Nephron (organoid): ENCODE results near the gene INPP5J.

ENCODE experiments used
- H3K27ac Mint-ChIP-seq, 3 experiments: 2 replicates each; pipeline ENCODE4 v1.8.0; 2020; ENCODE audit warnings: mixed read lengths in 3 of 3, mild to moderate bottlenecking in 2 of 3, moderate library complexity in 1 of 3
- H3K27me3 Mint-ChIP-seq: 2 replicates; pipeline ENCODE4 v1.8.0; 2021; ENCODE audit warnings: low read depth, mild to moderate bottlenecking, moderate library complexity, mixed read lengths
- H3K36me3 Mint-ChIP-seq: 2 replicates; pipeline ENCODE4 v1.8.0; 2020; ENCODE audit warnings: low read depth, mixed read lengths
- H3K4me1 Mint-ChIP-seq: 2 replicates; pipeline ENCODE4 v1.8.0; 2020; ENCODE audit warnings: mixed read lengths
- H3K4me3 Mint-ChIP-seq, 3 experiments: 2 replicates each; pipeline ENCODE4 v1.8.0; 2020; ENCODE audit warnings: mild to moderate bottlenecking in 3 of 3, mixed read lengths in 3 of 3, moderate library complexity in 2 of 3
- H3K9me3 Mint-ChIP-seq: 2 replicates; pipeline ENCODE4 v1.8.0; 2020; ENCODE audit warnings: mixed read lengths
- TF ChIP-seq, protein P1 (sequence below), 3 experiments: fragments of 200-600 bp; sonication (generic); IDR thresholded peaks; one replicate each; pipeline ENCODE4 v1.5.0; 2021; ENCODE audit warnings: antibody characterized with exemption in 3 of 3; ENCODE audit not compliant: unreplicated experiment in 3 of 3

Gene INPP5J

GRCh38 chr22:31087744-31088215, 35.0 kb upstream of the INPP5J start:
- TF ChIP-seq, protein P1, sequence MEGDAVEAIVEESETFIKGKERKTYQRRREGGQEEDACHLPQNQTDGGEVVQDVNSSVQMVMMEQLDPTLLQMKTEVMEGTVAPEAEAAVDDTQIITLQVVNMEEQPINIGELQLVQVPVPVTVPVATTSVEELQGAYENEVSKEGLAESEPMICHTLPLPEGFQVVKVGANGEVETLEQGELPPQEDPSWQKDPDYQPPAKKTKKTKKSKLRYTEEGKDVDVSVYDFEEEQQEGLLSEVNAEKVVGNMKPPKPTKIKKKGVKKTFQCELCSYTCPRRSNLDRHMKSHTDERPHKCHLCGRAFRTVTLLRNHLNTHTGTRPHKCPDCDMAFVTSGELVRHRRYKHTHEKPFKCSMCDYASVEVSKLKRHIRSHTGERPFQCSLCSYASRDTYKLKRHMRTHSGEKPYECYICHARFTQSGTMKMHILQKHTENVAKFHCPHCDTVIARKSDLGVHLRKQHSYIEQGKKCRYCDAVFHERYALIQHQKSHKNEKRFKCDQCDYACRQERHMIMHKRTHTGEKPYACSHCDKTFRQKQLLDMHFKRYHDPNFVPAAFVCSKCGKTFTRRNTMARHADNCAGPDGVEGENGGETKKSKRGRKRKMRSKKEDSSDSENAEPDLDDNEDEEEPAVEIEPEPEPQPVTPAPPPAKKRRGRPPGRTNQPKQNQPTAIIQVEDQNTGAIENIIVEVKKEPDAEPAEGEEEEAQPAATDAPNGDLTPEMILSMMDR (IDR thresholded peaks at IDR 0.05; ENCODE audit: unreplicated experiment in 3 of 3): no peak
- Mint-ChIP-seq H3K27ac (no peak overlapping the region), H3K36me3 (no peaks in the 10 kb centered on the region), H3K27me3 (no peaks in the 10 kb centered on the region), H3K4me1 (peaks cover 22% of the 10 kb centered on the region), H3K4me3 (no peak overlapping the region), H3K9me3 (no peaks in the 10 kb centered on the region)

DNA sequence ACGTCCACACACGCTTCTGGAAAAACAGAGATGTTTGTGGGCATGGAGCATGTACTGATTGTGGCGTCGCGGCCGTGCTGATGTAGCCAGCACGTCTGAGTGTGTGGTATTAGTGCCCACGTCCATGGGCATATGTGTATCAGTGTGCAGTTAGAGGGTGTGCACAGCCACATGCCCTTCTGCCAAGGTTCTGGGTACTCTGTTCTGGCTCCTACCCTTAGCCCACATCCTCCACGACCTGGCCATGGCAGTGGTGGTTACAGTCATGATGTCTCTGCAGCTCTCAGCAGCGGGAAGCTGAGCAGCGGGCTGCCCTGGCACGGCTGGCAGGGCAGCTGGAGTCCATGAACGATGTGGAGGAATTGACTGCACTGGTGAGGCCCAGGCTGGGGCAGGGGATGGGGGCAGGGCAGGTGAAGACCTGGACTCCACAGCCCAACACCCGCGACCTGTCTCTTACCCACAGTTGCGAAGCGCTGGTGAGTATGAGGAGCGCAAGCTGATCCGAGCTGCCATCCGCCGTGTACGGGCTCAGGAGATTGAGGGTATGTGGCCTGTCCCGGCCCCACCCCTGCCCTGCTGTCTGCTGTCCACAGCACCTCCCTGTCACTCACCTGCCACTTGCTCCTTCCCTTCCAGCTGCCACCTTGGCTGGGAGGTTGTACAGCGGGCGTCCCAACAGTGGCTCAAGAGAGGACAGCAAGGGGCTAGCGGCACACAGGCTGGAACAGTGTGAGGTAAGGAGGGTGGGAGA, 34.4 kb upstream of the INPP5J start:
- Mint-ChIP-seq H3K27ac (no peak overlapping the region), H3K4me1 (peaks cover 16% of the 10 kb centered on the region), H3K36me3 (no peaks in the 10 kb centered on the region), H3K27me3 (no peaks in the 10 kb centered on the region), H3K9me3 (no peaks in the 10 kb centered on the region), H3K4me3 (no peak overlapping the region)
- TF ChIP-seq, protein P1 (IDR thresholded peaks at IDR 0.05; ENCODE audit: unreplicated experiment in 3 of 3): no peak

GRCh38 chr22:31089160-31090100, 33.3 kb upstream of the INPP5J start:
- H3K36me3 Mint-ChIP-seq: no peaks in the 10 kb centered on the region
- no peaks in the 10 kb centered on the region for H3K9me3 Mint-ChIP-seq
- peak overlapping the region in 2 of 3 experiments; percentile 27 to 48 for H3K4me3 Mint-ChIP-seq
- H3K27me3 Mint-ChIP-seq: no peaks in the 10 kb centered on the region
- TF ChIP-seq, protein P1 (IDR thresholded peaks at IDR 0.05; ENCODE audit: unreplicated experiment in 3 of 3): peak; percentile 68 to 75 (median 73)
- peak overlapping the region in 1 of 3 experiments; percentile 73 for H3K27ac Mint-ChIP-seq
- H3K4me1 Mint-ChIP-seq: peaks cover 12% of the 10 kb centered on the region

GRCh38 chr22:31090217-31091085, 32.3 kb upstream of the INPP5J start:
- H3K4me3 Mint-ChIP-seq: no peak overlapping the region
- no peaks in the 10 kb centered on the region for H3K9me3 Mint-ChIP-seq

More at GRCh38 chr22:31090217-31091085, 32.3 kb upstream of the INPP5J start:
- no peaks in the 10 kb centered on the region for H3K27me3 Mint-ChIP-seq
- no peak overlapping the region for H3K27ac Mint-ChIP-seq
- H3K4me1 Mint-ChIP-seq: peaks cover 20% of the 10 kb centered on the region
- TF ChIP-seq, protein P1 (IDR thresholded peaks at IDR 0.05; ENCODE audit: unreplicated experiment in 3 of 3): no peak
- H3K36me3 Mint-ChIP-seq: peaks cover 8% of the 10 kb centered on the region
